ENCODE results near the gene UGGT2.
"Not testable (repeated sequence)": the region's sequence is repeated elsewhere in the genome, so short reads cannot be mapped to it uniquely, and the experiment has no call there.

Gene UGGT2

DNA sequence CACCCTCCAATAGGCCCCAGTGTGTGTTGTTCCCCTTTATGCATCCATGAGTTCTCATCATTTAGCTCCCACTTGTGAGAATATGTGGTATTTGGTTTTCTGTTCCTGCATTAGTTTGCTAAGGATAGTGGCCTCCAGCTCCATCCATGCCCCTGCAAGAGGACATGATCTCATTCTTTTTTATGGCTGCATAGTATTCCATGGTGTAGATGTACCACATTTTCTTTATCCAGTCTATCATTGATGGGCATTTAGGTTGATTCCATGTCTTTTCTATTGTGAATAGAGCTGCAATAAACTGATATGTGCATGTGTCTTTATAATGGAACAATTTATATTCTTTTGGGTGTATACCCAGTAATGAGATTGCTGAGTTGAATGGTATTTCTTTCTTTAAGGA lies 263.9 kb downstream of the UGGT2 start:
- not testable (repeated sequence) for DNase-seq

- DNase-seq = no peak
Observed at GRCh38 chr13:95788100-95788463, 265.1 kb downstream of the UGGT2 start.

- no peak for DNase-seq
Observed at GRCh38 chr13:95787356-95788099, 265.7 kb downstream of the UGGT2 start.

- DNase-seq = no peak
Observed at GRCh38 chr13:95784900-95785290, 268.3 kb downstream of the UGGT2 start.

DNA sequence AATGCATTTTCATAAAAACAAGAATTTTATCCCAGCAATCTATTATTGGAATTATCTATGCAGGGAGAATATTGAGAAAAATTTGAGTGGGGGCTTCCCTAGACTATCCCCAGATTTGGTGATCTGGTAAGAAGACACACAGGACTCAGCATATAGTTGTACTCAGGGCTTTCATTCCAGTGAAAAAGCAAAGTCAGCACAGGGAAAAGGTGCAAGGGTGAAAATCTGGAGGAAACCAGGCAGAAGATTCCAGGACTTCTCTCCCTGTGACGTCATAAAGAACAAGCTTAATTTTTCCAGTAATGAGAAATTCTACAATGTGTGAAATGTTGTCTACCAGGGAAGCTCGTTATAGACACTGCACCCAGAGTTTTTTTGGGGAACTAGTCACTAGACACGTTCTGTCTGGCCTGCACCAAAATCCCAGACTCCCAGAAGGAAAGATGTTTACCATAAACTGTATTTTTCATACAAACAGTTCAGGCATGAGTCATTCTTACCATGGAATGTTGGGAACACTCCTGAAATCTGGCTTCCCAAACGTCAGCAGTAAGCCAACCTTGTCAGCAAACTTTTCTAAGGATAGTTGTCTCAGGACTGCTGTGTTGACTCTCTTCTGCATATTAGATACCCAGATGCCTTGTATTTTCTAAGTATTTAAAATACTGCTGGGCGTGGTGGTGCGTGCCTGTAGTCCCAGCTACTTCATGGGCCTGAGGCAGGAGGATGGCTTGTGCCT lies 268.9 kb downstream of the UGGT2 start:
- no peak for DNase-seq

DNA sequence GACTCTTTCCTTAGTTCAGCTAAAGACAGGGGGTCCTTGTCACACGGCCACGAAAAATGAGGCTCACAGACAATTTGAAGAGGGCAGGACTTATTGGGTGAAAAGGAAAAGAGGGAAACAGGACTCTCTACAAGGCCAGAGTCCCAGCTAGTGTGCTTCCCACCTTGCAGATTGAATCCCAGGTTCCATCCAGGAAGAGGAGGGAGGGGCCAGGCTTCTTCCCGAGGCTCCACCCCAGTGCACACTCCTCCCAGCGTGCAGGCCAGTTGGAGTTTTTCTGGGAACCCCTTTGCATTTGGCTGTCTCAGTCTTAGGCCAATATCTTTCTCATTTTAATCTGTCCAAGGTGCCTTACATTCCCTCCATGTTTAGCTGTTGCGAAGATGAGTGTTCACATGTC lies 269.5 kb downstream of the UGGT2 start:
- DNase-seq = no peak

GRCh38 chr13:95781940-95782339 lies 271.3 kb downstream of the UGGT2 start:
- DNase-seq = not testable (repeated sequence)

GRCh38 chr13:95781016-95781415 lies 272.2 kb downstream of the UGGT2 start:
- DNase-seq = no peak

DNA sequence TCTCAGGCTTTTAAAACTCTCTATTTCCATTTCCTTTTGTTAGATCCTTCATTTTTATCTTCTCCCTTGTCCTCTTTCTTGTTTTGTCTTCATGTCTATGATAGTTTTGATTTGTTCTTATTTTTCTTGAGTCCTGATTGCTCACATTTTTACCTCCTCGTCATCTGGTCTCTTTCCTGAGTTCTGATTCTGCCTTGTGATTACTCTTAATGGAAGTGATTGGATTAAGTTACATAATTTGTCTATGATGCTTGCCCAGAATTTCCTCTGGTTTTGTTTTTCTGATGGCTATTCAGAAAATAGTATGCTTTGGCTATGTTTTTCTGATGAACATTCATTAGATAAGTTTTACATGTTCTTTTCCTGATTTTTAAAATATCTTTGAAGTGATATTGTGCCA lies 273.7 kb downstream of the UGGT2 start:
- DNase-seq = no peak

DNA sequence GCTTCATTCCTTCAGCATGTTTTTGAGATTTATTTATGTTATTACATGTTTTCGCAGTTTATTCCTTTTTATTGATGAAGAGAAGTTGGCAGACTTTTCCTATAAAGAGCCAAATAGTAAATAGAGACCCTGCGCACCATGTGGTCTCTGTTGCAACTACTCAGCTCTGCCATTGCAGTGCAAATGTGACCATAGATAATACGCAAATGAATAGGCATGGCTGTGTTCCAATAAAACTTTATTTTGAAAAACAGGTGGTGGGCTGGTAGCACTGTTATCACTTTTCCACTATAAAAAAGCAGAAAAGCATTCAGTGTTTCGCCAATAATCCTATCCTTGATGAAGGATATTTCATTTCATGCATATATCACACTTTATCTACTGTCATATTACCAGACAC lies 281.3 kb downstream of the UGGT2 start:
- no peak for DNase-seq

- DNase-seq = no peak
Observed at GRCh38 chr13:95763601-95764000, 289.6 kb downstream of the UGGT2 start.

DNA sequence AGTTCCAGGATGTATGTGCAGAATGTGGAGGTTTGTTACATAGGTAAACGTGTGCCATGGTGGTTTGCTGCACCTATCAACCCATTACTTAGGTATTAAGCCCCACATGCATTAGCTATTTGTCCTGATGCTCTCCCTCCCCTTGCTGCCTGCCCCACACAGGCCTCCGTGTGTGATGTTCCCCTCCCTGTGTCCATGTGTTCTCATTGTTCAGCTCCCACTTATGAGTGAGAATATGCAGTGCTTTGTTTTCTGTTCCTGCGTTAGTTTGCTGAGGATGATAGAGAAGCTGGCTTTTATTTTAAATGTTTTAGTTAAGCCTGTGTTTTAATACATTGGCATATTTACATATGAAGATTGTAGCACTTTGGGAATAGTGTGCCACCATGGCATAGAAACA lies 290.6 kb downstream of the UGGT2 start:
- not testable (repeated sequence) for DNase-seq

DNA sequence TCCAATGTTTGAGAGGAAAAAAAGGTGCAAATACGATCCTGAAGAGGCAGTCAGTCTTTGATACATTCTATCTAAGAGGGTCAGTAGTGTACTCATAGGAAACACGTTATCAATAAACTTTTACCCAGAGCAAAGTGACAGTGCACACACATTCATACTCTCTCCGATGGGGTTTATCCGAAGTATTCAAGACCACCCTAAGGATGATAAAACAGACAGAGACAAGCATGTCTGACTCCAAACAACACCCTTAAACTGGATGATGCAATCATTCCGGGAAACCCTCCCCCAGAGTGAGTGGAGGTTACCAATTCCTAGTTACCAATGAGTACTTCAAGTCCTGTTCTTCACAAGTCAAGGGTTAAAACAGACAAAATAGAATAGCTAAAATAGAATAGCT lies 297.1 kb downstream of the UGGT2 start:
- DNase-seq = no peak

DNA sequence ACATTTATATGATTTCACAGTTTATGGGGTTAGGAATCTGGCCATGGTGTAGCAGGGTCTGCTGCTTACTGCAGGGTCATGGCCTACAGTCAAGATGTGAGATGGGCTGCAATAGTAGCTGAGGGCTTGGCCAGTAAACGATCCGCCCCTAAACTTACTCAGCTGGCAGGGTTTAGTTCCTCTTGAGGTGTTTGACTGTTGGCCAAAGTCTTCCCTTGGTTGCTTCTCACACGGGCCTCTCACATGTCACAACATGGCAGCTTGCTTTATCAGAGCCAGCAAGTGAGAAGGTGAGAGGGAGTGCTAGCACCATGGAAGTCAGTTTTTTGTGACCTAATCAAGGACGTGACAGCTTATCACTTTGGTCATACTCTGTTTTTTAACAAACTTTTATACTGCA lies 299.1 kb downstream of the UGGT2 start:
- DNase-seq = no peak

GRCh38 chr13:95752677-95753076 lies 300.5 kb downstream of the UGGT2 start:
- DNase-seq = no peak
